SU-DHL-6 (cell line): ENCODE results near the gene RBM3.

Experiments
- EZH2phosphoT487 ChIP-seq: fragments of 200-600 bp; sonication (generic), shearing (Covaris generic); conservative IDR thresholded peaks from 2 replicates; pipeline ENCODE4 v1.6.1; 2018; ENCODE audit warnings: mild to moderate bottlenecking, antibody characterized with exemption, low read length, moderate library complexity, mixed read lengths
- TF ChIP-seq, protein P1 (sequence below): fragments of 200-600 bp; sonication (generic); IDR thresholded peaks from one replicate; pipeline ENCODE4 v1.5.1; 2017; ENCODE audit warnings: antibody characterized with exemption, mild to moderate bottlenecking, low read length, moderate library complexity; ENCODE audit not compliant: insufficient read depth, poor library complexity, severe bottlenecking

- TF ChIP-seq, protein P1, sequence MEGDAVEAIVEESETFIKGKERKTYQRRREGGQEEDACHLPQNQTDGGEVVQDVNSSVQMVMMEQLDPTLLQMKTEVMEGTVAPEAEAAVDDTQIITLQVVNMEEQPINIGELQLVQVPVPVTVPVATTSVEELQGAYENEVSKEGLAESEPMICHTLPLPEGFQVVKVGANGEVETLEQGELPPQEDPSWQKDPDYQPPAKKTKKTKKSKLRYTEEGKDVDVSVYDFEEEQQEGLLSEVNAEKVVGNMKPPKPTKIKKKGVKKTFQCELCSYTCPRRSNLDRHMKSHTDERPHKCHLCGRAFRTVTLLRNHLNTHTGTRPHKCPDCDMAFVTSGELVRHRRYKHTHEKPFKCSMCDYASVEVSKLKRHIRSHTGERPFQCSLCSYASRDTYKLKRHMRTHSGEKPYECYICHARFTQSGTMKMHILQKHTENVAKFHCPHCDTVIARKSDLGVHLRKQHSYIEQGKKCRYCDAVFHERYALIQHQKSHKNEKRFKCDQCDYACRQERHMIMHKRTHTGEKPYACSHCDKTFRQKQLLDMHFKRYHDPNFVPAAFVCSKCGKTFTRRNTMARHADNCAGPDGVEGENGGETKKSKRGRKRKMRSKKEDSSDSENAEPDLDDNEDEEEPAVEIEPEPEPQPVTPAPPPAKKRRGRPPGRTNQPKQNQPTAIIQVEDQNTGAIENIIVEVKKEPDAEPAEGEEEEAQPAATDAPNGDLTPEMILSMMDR = no peak
- no peak for TF ChIP-seq EZH2phosphoT487
These were observed 41.1 kb upstream of the RBM3 start for GRCh38 chrX:48533165-48533564.
